GM12878 (cell line): ENCODE results near the gene MAP1LC3A. TPM values are rescaled to one million over a fixed set of nuclear protein-coding genes. Genes with fewer than 3 reads are reported as not detected.
A peak's percentile ranks its signal among the peaks of the same experiment; 100 is the strongest.

Experiments
- BHLHE40 ChIP-seq, 2 experiments: fragments of 450-650 bp in 1 of 2; IDR thresholded peaks; 2 replicates each; pipeline ENCODE4 v1.6.1; 2011 to 2017; ENCODE audit warnings: low read depth in 2 of 2, borderline replicate concordance in 1 of 2, improper control_type of control experiment in 1 of 2, low read length in 1 of 2, mild to moderate bottlenecking in 1 of 2
- CEBPB ChIP-seq, 2 experiments: fragments of 150-350 bp in 1 of 2; IDR thresholded peaks; 2 replicates each; pipeline ENCODE4 v1.6.1; 2012 to 2014; ENCODE audit warnings: low read depth in 2 of 2, low read length in 2 of 2, borderline replicate concordance in 1 of 2, inconsistent platforms in 1 of 2
- CUX1 ChIP-seq: IDR thresholded peaks from 2 replicates; pipeline ENCODE4 v1.6.1; 2012; ENCODE audit warnings: improper control_type of control experiment, low read depth, low read length; ENCODE audit not compliant: insufficient replicate concordance
- PBX3 ChIP-seq: IDR thresholded peaks from 2 replicates; pipeline ENCODE4 v1.6.1; 2011; ENCODE audit warnings: mild to moderate bottlenecking, low read depth, low read length, moderate library complexity; ENCODE audit not compliant: insufficient replicate concordance
- POLR2AphosphoS5 ChIP-seq: IDR thresholded peaks from 2 replicates; pipeline ENCODE4 v1.6.1; 2011; ENCODE audit warnings: mild to moderate bottlenecking, low read length, inconsistent platforms
- POU2F2 ChIP-seq: IDR thresholded peaks from 3 replicates; pipeline ENCODE4 v1.6.1; 2011; ENCODE audit warnings: low read depth, mild to moderate bottlenecking, low read length, borderline replicate concordance
- SIN3A ChIP-seq: IDR thresholded peaks from 2 replicates; pipeline ENCODE4 v1.6.1; 2012; ENCODE audit warnings: low read depth, low read length, improper control_type of control experiment
- ZNF207 ChIP-seq: fragments of 450-650 bp; IDR thresholded peaks from 2 replicates; pipeline ENCODE4 v1.6.1; 2014; ENCODE audit warnings: antibody characterized with exemption, mild to moderate bottlenecking, borderline replicate concordance
- ZNF384 ChIP-seq: IDR thresholded peaks from 2 replicates; pipeline ENCODE4 v1.6.1; 2012; ENCODE audit warnings: low read depth, mild to moderate bottlenecking, low read length, improper control_type of control experiment, borderline replicate concordance
- ZZZ3 ChIP-seq: IDR thresholded peaks from 2 replicates; pipeline ENCODE4 v1.6.1; 2011; ENCODE audit warnings: low read depth; ENCODE audit not compliant: control insufficient read depth, insufficient read length
- polyA plus RNA-seq, 11 experiments: library from polyadenylated mRNA; depleted of rRNA in 4 of 11; unstranded in 6 of 11; stranded (reverse) in 5 of 11; fragments of >200 nt; fragmentation: Nextera tagmentation in 4 of 11; fragmentation: Illumina TruSeq in 1 of 11; extraction: Ambion mirVana in 4 of 11; extraction: Trizol in 1 of 11; gene quantifications; 1 replicate in 1 of 11; 2 replicates in 10 of 11; pipeline versions ENCODE4 v1.2.1 to v1.2.3, GENCODE V29; 2011 to 2016; ENCODE audit warnings: inconsistent platforms in 2 of 11, missing spikeins in 2 of 11, low read depth in 1 of 11
- total RNA-seq, 4 experiments: library from RNA; depleted of rRNA in 3 of 4; stranded (reverse); fragments of >200 nt in 3 of 4; fragmentation: Illumina TruSeq in 1 of 4; extraction: Trizol in 1 of 4; gene quantifications; 2 replicates each; pipeline versions ENCODE4 v1.2.1 to v1.2.3, GENCODE V29; 2013 to 2021
- TF ChIP-seq, protein P1 (sequence below): IDR thresholded peaks from 2 replicates; pipeline ENCODE4 v1.6.1; 2012; ENCODE audit warnings: low read depth, low read length, improper control_type of control experiment
- TF ChIP-seq, protein P2 (sequence below): fragments of 450-650 bp; IDR thresholded peaks from 2 replicates; pipeline ENCODE4 v1.6.1; 2018; ENCODE audit warnings: mild to moderate bottlenecking, low read depth, moderate library complexity; ENCODE audit not compliant: partially characterized antibody
- TF ChIP-seq, protein P3 (sequence below), 3 experiments: IDR thresholded peaks in 2 of 3; conservative IDR thresholded peaks in 1 of 3; 2 replicates each; pipeline ENCODE4 v1.5.1; 2011; ENCODE audit warnings: low read depth in 3 of 3, low read length in 3 of 3, mild to moderate bottlenecking in 3 of 3, control low read depth in 2 of 3, moderate library complexity in 2 of 3, inconsistent platforms in 1 of 3, mixed read lengths in 1 of 3; ENCODE audit not compliant: control insufficient read depth in 2 of 3, insufficient read depth in 1 of 3; ENCODE audit errors: extremely low read depth in 1 of 3

MAP1LC3A gene
- total and polyA plus RNA-seq, 10 of the 15 experiments (the other 5 are each of a cell fraction or from before 2014, with no cell fraction given): 0.27 to 1.2 (median 0.39) TPM; not detected in 4

GRCh38 chr20:34516247-34517113 lies 42.0 kb upstream of the MAP1LC3A start, which contains the start of gene DYNLRB1 (continued):
- TF ChIP-seq, protein P1, sequence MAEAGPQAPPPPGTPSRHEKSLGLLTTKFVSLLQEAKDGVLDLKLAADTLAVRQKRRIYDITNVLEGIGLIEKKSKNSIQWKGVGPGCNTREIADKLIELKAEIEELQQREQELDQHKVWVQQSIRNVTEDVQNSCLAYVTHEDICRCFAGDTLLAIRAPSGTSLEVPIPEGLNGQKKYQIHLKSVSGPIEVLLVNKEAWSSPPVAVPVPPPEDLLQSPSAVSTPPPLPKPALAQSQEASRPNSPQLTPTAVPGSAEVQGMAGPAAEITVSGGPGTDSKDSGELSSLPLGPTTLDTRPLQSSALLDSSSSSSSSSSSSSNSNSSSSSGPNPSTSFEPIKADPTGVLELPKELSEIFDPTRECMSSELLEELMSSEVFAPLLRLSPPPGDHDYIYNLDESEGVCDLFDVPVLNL: no peak
- TF ChIP-seq POLR2AphosphoS5: no peak; the same call in 1 of the 2 replicates
- peak in 1 of 2 experiments; percentile 69; a peak in 2 of 4 replicates for TF ChIP-seq BHLHE40 (IDR thresholded peaks at IDR 0.05; ENCODE audit: borderline replicate concordance in 1 of 2, low read depth in 2 of 2, low read length in 1 of 2)
- no peak for TF ChIP-seq ZNF384
- TF ChIP-seq ZNF207: no peak
- no peak for TF ChIP-seq CUX1
- peak; percentile 59; the same call in 1 of the 3 replicates for TF ChIP-seq POU2F2
- TF ChIP-seq, protein P2, sequence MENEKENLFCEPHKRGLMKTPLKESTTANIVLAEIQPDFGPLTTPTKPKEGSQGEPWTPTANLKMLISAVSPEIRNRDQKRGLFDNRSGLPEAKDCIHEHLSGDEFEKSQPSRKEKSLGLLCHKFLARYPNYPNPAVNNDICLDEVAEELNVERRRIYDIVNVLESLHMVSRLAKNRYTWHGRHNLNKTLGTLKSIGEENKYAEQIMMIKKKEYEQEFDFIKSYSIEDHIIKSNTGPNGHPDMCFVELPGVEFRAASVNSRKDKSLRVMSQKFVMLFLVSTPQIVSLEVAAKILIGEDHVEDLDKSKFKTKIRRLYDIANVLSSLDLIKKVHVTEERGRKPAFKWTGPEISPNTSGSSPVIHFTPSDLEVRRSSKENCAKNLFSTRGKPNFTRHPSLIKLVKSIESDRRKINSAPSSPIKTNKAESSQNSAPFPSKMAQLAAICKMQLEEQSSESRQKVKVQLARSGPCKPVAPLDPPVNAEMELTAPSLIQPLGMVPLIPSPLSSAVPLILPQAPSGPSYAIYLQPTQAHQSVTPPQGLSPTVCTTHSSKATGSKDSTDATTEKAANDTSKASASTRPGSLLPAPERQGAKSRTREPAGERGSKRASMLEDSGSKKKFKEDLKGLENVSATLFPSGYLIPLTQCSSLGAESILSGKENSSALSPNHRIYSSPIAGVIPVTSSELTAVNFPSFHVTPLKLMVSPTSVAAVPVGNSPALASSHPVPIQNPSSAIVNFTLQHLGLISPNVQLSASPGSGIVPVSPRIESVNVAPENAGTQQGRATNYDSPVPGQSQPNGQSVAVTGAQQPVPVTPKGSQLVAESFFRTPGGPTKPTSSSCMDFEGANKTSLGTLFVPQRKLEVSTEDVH: no peak
- no peak for TF ChIP-seq CEBPB (IDR thresholded peaks at IDR 0.05; ENCODE audit: borderline replicate concordance in 1 of 2, low read depth in 2 of 2, low read length in 2 of 2)
- TF ChIP-seq ZZZ3: no peak
- peak; percentile 96 for TF ChIP-seq PBX3
- TF ChIP-seq SIN3A: no peak; the same call in 1 of the 2 replicates
- TF ChIP-seq, protein P3, sequence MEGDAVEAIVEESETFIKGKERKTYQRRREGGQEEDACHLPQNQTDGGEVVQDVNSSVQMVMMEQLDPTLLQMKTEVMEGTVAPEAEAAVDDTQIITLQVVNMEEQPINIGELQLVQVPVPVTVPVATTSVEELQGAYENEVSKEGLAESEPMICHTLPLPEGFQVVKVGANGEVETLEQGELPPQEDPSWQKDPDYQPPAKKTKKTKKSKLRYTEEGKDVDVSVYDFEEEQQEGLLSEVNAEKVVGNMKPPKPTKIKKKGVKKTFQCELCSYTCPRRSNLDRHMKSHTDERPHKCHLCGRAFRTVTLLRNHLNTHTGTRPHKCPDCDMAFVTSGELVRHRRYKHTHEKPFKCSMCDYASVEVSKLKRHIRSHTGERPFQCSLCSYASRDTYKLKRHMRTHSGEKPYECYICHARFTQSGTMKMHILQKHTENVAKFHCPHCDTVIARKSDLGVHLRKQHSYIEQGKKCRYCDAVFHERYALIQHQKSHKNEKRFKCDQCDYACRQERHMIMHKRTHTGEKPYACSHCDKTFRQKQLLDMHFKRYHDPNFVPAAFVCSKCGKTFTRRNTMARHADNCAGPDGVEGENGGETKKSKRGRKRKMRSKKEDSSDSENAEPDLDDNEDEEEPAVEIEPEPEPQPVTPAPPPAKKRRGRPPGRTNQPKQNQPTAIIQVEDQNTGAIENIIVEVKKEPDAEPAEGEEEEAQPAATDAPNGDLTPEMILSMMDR (IDR thresholded peaks at IDR 0.05 in 2 of 3, conservative IDR thresholded peaks at IDR 0.05 in 1 of 3; ENCODE audit: control insufficient read depth in 2 of 3, extremely low read depth in 1 of 3, insufficient read depth in 1 of 3, low read depth in 3 of 3, low read length in 3 of 3): no peak
